AG09319 (cell line): ENCODE results near the gene SLC25A36.
A peak's percentile ranks its signal among the peaks of the same experiment; 100 is the strongest.

Experiments
- DNase-seq: peaks from one replicate; pipeline ENCODE4 v3.0.0-alpha.2; 2010; ENCODE audit warnings: low read depth; ENCODE audit errors: extremely low read depth
- TF ChIP-seq, protein P1 (sequence below): IDR thresholded peaks from 2 replicates; pipeline ENCODE4 v1.5.1; 2011; ENCODE audit warnings: low read depth, mild to moderate bottlenecking, inconsistent platforms, low read length, moderate library complexity

SLC25A36 gene

DNA sequence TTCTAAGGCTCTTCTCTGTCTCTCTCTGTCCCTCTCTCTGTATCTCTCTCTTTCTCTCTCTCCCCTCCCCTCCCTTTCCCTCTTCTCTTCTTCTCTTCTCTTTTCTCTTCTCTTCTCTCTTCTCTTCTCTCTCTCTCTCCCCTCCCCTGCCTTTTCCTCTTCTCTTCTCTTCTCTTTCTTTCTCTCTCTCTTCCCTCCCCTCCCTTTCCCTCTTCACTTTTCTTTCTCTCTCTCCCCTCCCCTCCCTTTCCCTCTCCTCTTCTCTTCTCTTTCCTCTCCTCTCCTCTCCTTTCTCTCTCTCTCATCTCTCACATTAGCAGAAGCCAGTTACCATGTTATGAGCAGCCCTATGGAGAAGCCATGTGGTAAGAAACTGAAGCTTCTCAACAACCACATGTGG, 25.0 kb upstream of the SLC25A36 start:
- TF ChIP-seq, protein P1, sequence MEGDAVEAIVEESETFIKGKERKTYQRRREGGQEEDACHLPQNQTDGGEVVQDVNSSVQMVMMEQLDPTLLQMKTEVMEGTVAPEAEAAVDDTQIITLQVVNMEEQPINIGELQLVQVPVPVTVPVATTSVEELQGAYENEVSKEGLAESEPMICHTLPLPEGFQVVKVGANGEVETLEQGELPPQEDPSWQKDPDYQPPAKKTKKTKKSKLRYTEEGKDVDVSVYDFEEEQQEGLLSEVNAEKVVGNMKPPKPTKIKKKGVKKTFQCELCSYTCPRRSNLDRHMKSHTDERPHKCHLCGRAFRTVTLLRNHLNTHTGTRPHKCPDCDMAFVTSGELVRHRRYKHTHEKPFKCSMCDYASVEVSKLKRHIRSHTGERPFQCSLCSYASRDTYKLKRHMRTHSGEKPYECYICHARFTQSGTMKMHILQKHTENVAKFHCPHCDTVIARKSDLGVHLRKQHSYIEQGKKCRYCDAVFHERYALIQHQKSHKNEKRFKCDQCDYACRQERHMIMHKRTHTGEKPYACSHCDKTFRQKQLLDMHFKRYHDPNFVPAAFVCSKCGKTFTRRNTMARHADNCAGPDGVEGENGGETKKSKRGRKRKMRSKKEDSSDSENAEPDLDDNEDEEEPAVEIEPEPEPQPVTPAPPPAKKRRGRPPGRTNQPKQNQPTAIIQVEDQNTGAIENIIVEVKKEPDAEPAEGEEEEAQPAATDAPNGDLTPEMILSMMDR: no peak
- DNase-seq: no peak

DNA sequence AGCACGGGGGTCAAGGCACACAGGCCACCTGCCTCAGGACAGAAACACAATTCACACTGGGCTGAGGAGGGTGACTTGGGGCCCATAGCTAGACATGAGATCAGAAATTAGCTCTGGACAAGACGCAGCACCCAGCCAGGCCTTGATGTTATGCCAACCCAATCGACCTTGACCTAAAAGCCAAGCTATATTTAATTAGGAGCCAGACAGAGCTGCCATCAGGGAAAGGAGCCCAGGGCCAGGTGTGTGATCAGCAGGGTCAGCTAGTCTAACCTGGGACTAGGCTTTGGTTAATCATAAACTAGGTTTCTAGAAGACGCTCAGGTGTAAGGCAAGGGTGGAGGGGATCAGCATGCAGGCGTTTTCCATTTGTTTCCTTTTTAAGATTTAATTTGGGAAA, 23.9 kb upstream of the SLC25A36 start:
- TF ChIP-seq, protein P1: no peak
- no peak for DNase-seq

DNA sequence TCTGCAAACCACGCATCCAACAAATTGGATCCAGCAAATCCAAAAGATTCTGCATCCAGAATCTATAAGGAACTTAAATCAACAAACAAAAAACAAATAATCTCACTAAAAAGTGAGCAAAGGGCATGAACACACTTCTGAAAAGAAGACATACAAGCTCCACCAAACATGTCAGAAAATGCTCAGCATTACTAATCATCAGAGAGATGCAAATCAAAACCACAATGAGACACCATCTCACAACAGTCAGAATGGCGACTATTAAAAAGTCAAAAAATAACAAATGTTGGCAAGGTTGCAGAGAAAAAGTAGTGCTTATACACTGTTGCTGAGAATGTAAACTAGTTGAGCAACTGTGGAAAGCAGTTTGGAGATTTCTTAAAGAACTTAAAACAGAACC, 21.6 kb upstream of the SLC25A36 start:
- TF ChIP-seq, protein P1: no peak
- DNase-seq: no peak

DNA sequence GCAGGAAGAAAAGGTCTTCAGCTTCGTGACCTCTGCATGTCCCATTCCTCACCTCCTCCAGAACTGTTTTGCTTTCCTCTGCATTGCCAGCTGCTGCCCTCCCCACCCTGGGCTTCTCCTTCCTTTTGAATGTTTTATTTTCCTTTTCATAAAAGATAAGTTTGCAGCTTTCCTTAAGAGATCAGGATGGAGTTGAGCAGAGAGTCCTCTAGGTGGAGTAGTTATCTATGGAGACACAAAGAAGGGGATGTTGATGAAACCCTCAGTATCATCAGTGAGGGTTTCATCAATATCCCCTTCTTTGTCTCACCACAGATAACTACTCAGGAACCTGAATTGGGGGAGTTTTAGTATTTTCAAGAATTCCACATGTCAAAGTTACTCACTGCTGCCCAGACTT, 19.0 kb upstream of the SLC25A36 start:
- DNase-seq: no peak
- TF ChIP-seq, protein P1: peak; percentile 54

DNA sequence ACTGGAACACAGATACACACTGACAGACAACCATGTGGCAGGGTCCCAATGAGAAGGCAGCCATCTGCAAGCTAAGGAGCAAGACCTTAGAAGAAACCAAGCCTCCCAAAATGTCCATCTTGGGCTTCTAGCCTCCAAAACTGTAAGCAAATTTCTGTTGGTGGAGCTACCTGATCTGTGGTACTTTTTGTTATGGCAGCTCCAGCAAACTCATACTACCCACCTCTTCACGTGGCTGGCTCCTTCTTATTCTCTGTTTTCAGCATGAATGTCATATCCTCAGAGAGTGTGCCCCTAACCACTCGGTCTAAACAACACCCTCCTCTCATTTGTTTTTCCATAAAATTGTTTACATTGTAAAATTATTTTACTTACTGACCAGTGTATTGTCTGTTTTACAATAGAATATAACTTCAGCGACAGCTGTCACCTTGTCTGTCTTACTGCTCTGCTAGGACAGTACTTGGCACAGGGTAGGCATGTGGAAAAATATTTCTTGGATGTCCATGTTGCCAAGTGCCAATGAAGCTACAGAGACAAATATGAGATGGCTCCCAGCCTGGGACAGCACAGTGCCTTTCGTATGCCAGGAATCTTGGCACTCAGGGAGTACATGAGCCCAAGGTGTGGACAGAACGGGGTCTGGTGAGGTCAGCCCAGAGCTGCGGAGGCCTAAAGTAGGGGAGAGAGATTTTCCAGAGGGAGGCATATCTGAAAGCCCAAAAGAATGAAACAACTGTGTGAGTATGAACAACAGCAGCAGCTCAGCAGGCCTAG, 17.4 kb upstream of the SLC25A36 start:
- DNase-seq: no peak
- TF ChIP-seq, protein P1: no peak

DNA sequence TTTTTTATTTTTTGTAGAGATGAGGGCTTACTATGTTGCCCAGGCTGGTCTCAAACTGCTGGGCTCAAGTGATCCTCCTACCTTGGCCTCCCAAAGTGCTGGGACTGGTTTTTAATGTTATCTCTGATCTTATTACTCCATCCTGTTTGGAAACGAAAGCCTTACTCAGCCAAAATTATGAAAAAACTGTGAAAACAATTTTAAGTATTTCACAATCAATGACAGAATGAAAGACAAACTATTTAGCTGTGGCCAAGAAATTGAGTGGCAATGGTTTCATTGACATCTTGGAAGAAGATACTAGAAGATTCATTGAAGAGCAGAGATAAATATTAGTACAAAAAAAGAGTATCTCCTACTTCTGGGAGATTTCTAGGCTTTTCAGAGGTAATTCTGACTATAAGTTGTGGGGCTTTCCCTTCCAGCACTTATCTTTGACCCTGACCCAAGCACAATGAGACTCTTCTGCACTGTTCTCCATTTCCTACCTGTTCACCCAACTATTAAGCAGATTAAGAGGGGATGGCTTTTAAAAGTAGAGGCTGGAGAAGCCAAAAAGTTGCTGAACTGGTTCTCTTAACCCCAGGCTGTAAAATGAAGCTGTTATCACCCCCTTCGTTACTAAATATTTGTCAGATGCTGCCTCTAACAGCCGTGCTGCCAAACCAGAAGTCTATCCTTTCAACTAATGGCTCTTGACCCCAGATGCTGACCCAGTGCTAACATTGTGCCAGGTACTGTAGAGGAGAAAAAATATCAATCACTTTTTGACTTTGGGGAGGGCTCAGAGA, 14.2 kb upstream of the SLC25A36 start:
- TF ChIP-seq, protein P1: no peak
- no peak for DNase-seq

DNA sequence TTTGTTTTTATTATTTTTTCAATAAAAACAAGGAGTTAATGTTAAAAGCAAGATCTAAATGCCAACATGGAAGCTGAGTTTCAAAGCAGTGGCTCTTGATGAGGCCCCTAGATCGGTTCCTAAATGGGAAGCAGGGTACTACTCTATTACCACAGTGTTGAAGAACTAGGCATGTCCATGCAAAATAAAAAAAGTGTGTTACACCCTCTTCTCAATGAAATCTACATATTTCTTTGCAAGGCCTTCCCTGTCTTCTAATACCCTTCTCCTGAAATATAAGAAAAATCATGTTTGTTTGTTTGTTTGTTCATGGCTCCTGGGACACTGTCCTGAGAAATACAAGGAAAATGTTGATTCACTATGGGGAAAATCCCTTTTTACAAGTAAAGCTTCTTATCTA, 12.2 kb upstream of the SLC25A36 start:
- TF ChIP-seq, protein P1: no peak
- DNase-seq: no peak
